Cardiac septum (tissue), 1 donor: Measurements from ENCODE around the gene COL27A1. TPM values are rescaled to one million over a fixed set of nuclear protein-coding genes. Genes with fewer than 3 reads are reported as not detected.

Experiments used
- DNase-seq: peaks from one replicate; pipeline ENCODE4 v3.0.0-alpha.2; 2020; ENCODE audit warnings: low spot score
- intact Hi-C: fragments of 100-400 bp; cut with DNase I; formaldehyde crosslinking; loops from one replicate; pipeline ENCODE4 v1.14.0; 2022
- total RNA-seq: library from RNA; stranded (reverse); fragmentation: NEBNext Ultra II Directional; extraction: Animal tissue kit (Norgen Biotek cat#: 25700); gene quantifications from one replicate; pipeline ENCODE4 v1.2.1, GENCODE V29; 2021
- donor health status: DM: no; HTN: no; CAD: no.

The COL27A1 gene
- total RNA-seq, 1 donor from 2014 or later = 12.8 TPM

GRCh38 chr9:114231719-114232449, 76.5 kb downstream of the COL27A1 start:
- no peak for DNase-seq
- intact Hi-C loops = no loop called here

- no peak for DNase-seq
- intact Hi-C loops = no loop called here
Measured at GRCh38 chr9:114233491-114234185, 78.3 kb downstream of the COL27A1 start.

- intact Hi-C loops = loop anchor here (5.0 kb wide), 1 partner anchor 78 kb away; the partner anchor contains the start of gene COL27A1
- no peak for DNase-seq
Measured at GRCh38 chr9:114235033-114235661, 79.8 kb downstream of the COL27A1 start.

GRCh38 chr9:114236391-114237138, 81.2 kb downstream of the COL27A1 start:
- intact Hi-C loops = loop anchor here (5.0 kb wide), 1 partner anchor 79 kb away; the partner anchor contains the start of gene COL27A1

GRCh38 chr9:114237247-114237646, 81.9 kb downstream of the COL27A1 start:
- DNase-seq = no peak
- intact Hi-C loops = loop anchor here (5.0 kb wide), 1 partner anchor 80 kb away; the partner anchor contains the start of gene COL27A1

More at GRCh38 chr9:114236391-114237138, 81.2 kb downstream of the COL27A1 start:
- no peak for DNase-seq

GRCh38 chr9:114237781-114238180, 82.4 kb downstream of the COL27A1 start:
- intact Hi-C loops = loop anchor here (2.0 to 5.0 kb wide), 2 partner anchors 57 to 80 kb away; partner anchors contain the start of gene COL27A1
- no peak for DNase-seq

- intact Hi-C loops = loop anchor here (2.0 to 5.0 kb wide), 2 partner anchors 58 to 81 kb away; partner anchors contain the start of gene COL27A1
- DNase-seq = no peak
Measured at GRCh38 chr9:114238472-114238871, 83.1 kb downstream of the COL27A1 start.

- no peak for DNase-seq
- intact Hi-C loops = loop anchor here (2.0 to 5.0 kb wide), 2 partner anchors 58 to 82 kb away; partner anchors contain the start of gene COL27A1
Measured at GRCh38 chr9:114238891-114239875, 83.8 kb downstream of the COL27A1 start.

GRCh38 chr9:114240216-114240615, 84.9 kb downstream of the COL27A1 start:
- no peak for DNase-seq
- intact Hi-C loops = no loop called here

- no peak for DNase-seq
- intact Hi-C loops = no loop called here
Measured at GRCh38 chr9:114240647-114241558, 85.6 kb downstream of the COL27A1 start.

GRCh38 chr9:114242837-114243236, 87.5 kb downstream of the COL27A1 start:
- DNase-seq = no peak
- intact Hi-C loops = no loop called here

GRCh38 chr9:114243240-114243639, 87.9 kb downstream of the COL27A1 start:
- intact Hi-C loops = no loop called here
- no peak for DNase-seq

- intact Hi-C loops = no loop called here
Measured at GRCh38 chr9:114244570-114244969, 89.2 kb downstream of the COL27A1 start.

GRCh38 chr9:114246558-114246957, 91.2 kb downstream of the COL27A1 start:
- intact Hi-C loops = no loop called here
- DNase-seq = no peak

More at GRCh38 chr9:114244570-114244969, 89.2 kb downstream of the COL27A1 start:
- DNase-seq = no peak

GRCh38 chr9:114247077-114247476, 91.7 kb downstream of the COL27A1 start:
- no peak for DNase-seq
- intact Hi-C loops = no loop called here

GRCh38 chr9:114247491-114247890, 92.2 kb downstream of the COL27A1 start:
- intact Hi-C loops = no loop called here
- no peak for DNase-seq

- no peak for DNase-seq
- intact Hi-C loops = no loop called here
Measured at GRCh38 chr9:114248299-114248707, 93.0 kb downstream of the COL27A1 start.
